ENCODE measurements around the gene STEAP2.

DNA sequence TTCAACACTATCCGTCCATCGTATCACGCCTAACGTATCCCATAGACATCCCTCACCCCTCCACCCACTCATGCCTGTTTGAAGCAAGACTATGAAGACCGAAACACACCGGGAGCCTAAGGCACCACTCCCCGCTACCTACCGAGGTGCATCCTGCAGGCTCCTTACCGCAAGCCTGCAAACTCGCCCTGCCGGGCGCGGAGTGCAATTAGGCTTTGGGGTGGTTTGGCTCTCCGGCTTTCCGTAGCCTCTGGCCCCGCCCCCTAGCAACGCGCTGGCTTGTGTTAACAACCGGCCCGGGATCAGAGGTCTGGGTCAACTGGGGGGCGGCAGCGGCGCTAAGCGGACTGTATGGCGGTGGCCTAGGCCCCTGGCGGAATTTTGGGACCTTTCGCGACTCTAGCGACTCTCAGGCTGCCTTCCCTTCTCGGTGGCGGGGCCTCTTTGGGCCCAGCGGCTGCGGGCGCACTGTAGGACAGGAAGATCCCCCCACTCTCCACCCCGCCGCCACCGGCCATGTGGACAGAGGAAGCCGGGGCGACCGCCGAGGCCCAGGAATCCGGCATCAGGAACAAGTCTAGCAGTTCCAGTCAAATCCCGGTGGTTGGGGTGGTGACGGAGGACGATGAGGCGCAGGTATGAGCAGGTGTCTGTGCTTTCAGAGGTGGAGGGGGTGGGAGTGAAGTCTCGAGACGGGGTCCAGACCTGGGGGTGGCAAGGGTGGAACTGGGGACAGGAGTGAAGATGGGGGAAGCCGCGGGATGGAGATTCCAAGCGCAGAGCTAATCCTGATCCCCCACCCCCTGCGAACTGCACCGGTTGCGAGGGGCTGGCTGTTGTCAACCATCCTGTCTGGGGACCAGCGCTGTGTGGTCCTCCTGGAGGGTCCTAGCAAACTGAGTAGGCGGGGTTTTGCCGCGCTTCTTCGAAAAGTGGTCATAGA, 33.6 kb downstream of the STEAP2 start, which contains the start of gene CFAP69:
- TF ChIP-seq POLR2A (IDR thresholded peaks at IDR 0.05) (peak in 1 of 2 donors; percentile 12), CTCF (IDR thresholded peaks at IDR 0.05) (peak in 4 of 5 experiments; percentile 11 to 72 (median 44)), EP300 (IDR thresholded peaks at IDR 0.05) (peak; percentile 39 to 85)
